T-helper 1 cell (primary cell): Measurements from ENCODE around the gene SLC45A1.
A peak's percentile ranks its signal among the peaks of the same experiment; 100 is the strongest.

Experiments used
- DNase-seq, 5 donors: peaks; one replicate each; pipeline ENCODE4 v3.0.0-alpha.2; 2012 to 2020

Gene SLC45A1

GRCh38 chr1:8338526-8339202 lies 20.8 kb downstream of the SLC45A1 start:
- DNase-seq = no peak

DNA sequence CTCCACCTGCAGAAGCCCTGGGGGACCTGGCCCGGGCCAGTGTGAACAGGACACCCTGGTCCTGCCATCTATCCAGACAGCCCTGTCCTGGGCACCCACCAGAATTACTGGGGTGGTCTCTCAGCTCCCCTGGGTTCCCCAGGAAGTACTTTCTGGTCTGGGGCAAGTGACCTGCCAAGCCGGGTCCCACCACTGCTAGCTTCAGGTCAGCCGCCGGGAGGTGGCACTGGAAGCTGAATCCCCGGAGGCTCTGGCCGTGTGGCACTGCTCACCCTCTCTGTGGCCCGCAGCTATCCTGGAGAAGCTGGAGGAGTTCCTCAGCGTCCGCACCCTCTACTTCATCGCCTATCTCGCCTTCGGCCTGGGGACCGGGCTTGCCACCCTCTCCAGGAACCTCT lies 21.3 kb downstream of the SLC45A1 start:
- no peak for DNase-seq

- DNase-seq = no peak
These were observed 22.5 kb downstream of the SLC45A1 start for GRCh38 chr1:8340448-8340847.

GRCh38 chr1:8342325-8342724 lies 24.4 kb downstream of the SLC45A1 start:
- DNase-seq = no peak

DNA sequence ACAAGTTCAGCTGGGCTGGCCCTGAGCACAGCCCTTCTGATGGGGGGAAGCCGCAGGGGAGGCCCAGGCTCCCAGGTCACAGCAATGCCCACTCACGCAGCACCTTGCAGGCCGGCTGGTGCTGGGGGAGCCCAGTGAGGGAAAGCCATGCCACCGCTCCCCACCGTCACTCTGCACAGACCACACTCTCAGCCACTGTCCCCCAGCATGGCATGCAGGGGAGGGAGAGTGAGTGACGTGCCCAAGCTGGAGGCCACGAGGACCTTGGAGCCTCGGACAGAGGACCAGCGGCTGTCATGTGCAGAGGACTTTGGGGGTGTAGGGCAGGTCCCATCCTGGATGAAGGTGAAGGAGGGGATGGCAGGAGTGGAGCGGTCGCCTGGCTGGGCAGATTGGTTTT lies 25.1 kb downstream of the SLC45A1 start:
- no peak for DNase-seq

- DNase-seq = no peak
These were observed 25.6 kb downstream of the SLC45A1 start for GRCh38 chr1:8343464-8344001.

DNA sequence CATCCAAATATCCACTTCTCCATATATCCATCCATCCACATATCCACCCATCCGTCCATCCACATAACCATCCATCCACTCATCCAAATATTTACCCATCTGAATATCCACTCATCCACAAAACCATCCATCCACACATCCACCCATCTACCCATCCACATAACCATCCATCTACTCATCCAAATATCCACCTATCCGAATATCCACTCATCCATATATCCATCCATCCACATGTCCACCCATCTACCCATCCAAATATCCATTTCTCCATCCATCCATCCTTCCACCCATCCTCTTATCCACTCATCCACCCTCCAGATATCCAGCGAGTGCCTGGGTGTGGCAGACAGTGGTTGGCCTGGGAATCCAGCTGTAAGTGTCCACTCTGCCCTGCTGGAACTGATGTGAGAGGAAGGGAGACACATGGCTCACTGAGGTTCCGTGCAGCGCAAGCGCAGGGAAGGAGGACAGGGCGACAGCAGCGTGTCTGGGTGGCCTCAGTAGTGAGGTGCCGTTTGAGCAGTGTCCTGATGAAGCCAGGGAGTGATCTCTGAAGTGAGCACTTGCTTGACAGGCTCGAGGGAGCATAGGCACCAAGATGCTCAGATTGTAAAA lies 27.1 kb downstream of the SLC45A1 start:
- DNase-seq = no peak

- DNase-seq = no peak
These were observed 27.9 kb downstream of the SLC45A1 start for GRCh38 chr1:8345621-8346415.

DNA sequence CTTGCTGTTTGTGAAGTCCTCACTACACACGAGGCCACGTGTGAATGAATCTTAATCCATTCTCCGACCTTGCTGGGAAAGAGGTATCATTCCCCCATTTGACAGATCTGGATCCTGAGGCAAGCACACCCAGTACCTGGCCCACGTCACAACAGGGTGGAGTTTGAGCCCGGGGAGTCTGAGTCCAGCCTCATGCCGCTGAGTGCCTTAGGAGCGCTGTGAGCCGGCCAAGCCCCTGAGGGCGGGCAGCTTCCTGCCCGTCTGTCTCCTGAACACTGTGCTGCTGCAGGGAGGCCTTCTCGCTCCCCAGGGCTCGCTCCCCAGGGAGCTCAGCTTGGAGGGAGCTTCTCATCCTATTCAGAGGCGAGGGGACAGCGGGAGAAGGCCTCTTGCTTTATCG lies 29.7 kb downstream of the SLC45A1 start:
- no peak for DNase-seq

DNA sequence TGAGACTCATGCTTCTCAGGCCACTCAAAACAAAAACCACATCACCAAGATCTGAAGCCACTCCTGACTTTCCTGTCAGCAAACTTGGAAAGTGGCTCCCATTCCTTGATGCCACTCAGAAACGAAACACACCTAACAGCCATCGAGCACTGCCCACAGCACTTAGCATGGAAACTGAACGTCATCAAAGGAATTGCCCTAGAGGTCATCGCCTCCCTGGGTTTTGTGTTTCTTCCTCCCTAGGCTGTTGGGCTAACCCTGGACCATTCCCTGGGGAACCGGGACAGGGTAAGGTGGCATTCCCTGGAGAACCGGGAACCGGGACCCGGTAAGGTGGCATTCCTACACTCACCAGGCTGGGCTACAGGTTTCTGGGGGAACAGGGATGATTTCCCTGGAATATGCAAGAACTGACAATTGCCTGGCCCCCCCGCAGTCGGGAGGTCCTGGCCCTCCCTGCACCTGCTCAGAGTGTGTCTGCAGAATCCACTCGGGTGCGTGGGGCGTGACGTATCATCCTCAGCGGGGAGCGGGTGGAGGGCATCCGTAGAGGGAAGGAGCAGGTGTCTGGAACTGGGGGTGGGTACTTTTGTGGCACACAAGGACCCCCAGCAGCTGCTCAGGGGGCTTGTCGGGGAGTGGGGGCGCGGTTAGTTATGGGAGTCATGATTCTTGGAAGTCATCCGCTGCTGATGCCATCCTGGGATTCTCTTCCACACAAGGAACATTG lies 30.3 kb downstream of the SLC45A1 start:
- no peak for DNase-seq

- peak; percentile 33 to 66 (median 60) for DNase-seq
These were observed 31.0 kb downstream of the SLC45A1 start for GRCh38 chr1:8348777-8349472.

- no peak for DNase-seq
These were observed 31.6 kb downstream of the SLC45A1 start for GRCh38 chr1:8349473-8349865.

DNA sequence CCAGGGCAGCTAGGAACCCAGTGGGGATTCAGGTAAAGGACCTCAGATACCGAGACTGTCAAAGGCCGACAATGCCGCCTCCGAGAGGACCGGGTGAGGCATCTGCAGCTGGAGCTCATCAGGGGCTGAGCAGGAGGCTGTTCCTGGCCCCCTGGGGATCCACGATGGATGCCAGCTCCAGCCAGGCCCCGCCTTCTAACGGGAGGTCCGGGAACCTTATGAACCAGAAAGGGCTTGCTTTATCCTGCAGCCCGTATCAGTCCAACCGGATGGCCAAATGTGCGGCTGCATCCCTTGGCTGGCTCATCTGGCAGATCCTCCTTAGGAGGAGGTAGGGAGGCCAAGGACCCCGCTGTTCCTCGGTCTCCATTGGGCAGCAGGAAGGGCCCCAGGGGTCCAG lies 32.0 kb downstream of the SLC45A1 start:
- no peak for DNase-seq

DNA sequence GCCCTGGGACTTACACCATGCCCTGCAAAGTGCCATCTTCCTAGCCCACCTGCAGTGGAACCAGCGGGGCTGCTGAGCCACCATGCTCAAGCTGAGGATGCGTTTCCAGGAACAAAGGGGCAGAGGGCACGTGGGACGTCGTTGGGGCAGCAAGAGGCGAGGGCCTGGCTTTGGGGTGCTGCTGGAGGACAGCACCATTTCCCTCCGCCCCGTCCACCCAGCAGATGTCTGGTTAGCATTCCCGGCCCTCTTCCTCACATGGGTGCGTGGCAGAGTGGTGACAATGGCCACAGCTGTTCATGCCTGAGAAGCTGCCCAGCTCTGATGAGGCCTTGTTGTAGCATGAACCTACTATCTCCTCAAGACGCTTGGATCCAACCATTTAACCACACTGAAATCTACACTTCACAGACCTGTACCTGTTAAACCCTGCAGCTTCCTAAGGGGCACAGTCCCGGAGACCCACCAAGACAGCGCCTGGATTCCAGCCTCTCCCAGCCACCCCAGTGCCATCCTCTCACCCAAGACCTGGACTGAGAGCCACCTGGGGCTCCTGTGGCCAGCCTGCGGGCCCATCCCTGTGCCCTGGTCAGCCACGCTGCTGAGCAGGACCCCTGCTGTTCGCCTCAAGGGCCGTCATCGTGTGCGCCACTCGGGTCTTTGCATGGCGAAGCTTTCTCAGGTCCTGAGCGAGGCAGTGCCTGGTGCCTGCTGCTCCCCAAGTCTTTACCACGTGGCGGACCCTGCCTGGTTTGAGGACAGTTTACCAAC lies 33.2 kb downstream of the SLC45A1 start:
- DNase-seq = no peak

GRCh38 chr1:8351693-8352470 lies 34.0 kb downstream of the SLC45A1 start:
- DNase-seq = no peak

GRCh38 chr1:8352471-8352845 lies 34.5 kb downstream of the SLC45A1 start:
- DNase-seq = no peak

DNA sequence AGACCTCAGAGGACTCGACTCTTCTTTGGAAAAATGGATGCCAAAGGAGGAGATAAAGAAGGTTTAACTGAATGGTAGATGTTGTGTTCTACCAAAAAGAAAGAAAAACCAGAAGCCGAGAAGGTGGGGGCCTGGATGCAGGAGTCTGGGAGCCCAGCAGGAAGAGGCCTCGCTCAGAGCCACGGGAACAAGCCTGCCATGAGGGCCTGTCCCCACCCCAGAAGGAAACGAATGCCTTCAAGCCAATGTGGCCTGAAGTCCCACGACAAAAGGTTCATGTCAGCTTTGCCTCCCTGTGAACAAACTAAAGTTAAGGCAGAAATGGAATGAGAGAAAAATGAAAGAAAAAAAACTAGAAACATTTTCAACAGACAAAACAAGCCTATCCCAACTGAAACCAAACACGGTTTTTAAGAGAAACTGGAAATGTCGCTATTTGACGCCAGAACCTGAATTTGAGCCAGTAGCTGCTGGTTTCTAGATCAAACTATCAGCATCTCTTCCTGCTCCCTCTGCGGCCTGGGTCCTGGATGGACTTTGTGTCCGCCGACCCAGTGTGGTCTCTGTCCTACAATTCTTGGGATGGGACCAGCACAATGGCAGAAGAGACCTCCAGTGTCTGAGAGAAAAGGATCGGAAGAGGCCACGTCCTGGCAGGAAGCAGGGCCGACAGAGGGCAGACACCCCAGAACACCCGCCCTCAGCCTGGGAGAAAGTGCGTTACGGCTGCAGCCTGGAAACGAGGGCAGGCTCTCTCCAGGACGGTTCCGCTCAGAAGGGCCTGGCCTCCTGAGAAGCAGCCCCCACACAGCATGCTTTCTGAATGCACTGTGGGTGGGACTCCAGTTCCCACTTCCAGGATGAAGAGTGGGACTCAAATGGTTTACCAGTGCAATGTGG lies 35.2 kb downstream of the SLC45A1 start:
- DNase-seq = no peak

GRCh38 chr1:8354038-8354437 lies 36.1 kb downstream of the SLC45A1 start:
- no peak for DNase-seq

DNA sequence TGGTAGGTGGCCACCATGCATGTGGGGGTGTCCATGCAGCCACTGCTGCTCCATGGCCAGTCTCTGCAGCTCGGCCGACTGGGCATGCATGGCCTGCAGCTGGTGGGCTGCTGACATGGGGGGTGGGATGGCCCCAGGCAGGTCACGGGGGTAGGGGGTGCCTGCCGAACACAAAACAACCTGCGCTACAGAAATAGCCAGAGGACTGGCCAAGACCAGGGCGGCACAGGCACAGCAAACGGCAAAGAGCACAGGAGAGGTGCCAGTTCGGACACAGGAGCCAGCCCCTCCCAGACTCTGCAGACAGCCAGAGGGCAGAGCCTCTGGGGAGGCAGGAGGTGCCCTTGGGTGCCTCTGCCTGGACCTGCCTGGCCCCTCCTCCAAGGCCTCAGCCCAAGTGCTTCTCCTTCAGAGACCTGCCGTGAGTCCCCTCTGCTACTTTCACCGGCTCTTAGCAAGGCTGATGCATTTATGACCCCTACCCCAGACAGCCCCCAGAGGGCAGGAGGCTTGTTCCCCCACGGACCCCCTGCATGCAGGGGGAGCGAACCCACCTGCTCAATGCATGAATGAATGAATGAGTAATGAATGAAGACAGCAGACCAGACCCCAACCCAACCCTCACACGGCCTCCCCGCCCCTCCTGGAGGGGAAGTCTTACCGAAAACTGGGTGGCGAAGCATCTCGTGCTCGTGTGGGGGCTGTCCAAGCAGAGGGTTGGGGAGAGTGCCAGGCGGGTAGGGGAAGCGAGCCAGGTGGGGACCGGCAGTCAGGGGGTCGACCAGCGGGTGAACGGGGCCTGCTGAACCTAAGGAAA lies 37.7 kb downstream of the SLC45A1 start:
- no peak for DNase-seq
